NCI-H2107 (cell line): ENCODE results near the gene AMMECR1L.
"Not testable (repeated sequence)": the region's sequence is repeated elsewhere in the genome, so short reads cannot be mapped to it uniquely, and the experiment has no call there.

Experiments used
- DNase-seq: peaks from one replicate; lab custom pipeline; 2025; lab: John Stamatoyannopoulos, UW

AMMECR1L gene

GRCh38 chr2:127887082-127887775 lies 1.5 kb upstream of the AMMECR1L start:
- DNase-seq = no peak

- not testable (repeated sequence) for DNase-seq
These were observed 808 bp upstream of the AMMECR1L start for GRCh38 chr2:127886593-127886935.

GRCh38 chr2:127884861-127885740 lies 655 bp downstream of the AMMECR1L start:
- DNase-seq = not testable (repeated sequence)

GRCh38 chr2:127884436-127884835 lies 1.3 kb downstream of the AMMECR1L start:
- no peak for DNase-seq

GRCh38 chr2:127879899-127880298 lies 5.9 kb downstream of the AMMECR1L start:
- no peak for DNase-seq

GRCh38 chr2:127877626-127878025 lies 8.1 kb downstream of the AMMECR1L start:
- DNase-seq = no peak

GRCh38 chr2:127877136-127877535 lies 8.6 kb downstream of the AMMECR1L start:
- DNase-seq = no peak

- no peak for DNase-seq
These were observed 11.1 kb downstream of the AMMECR1L start for GRCh38 chr2:127874378-127875269.

- no peak for DNase-seq
These were observed 12.0 kb downstream of the AMMECR1L start for GRCh38 chr2:127873707-127874303.

GRCh38 chr2:127872354-127872753 lies 13.4 kb downstream of the AMMECR1L start:
- no peak for DNase-seq

- DNase-seq = no peak
These were observed 19.8 kb downstream of the AMMECR1L start for GRCh38 chr2:127865926-127866325.

GRCh38 chr2:127864877-127865276 lies 20.9 kb downstream of the AMMECR1L start:
- DNase-seq = no peak

GRCh38 chr2:127862228-127862627 lies 23.5 kb downstream of the AMMECR1L start:
- no peak for DNase-seq

- no peak for DNase-seq
These were observed 25.6 kb downstream of the AMMECR1L start for GRCh38 chr2:127860130-127860529.

- no peak for DNase-seq
These were observed 26.1 kb downstream of the AMMECR1L start for GRCh38 chr2:127859712-127860085.

GRCh38 chr2:127857265-127857808 lies 28.4 kb downstream of the AMMECR1L start:
- DNase-seq = no peak

GRCh38 chr2:127853671-127854070 lies 32.1 kb downstream of the AMMECR1L start:
- DNase-seq = no peak

GRCh38 chr2:127852388-127852787 lies 33.4 kb downstream of the AMMECR1L start:
- no peak for DNase-seq

GRCh38 chr2:127847931-127848330 lies 37.8 kb downstream of the AMMECR1L start:
- DNase-seq = no peak

- no peak for DNase-seq
These were observed 40.8 kb downstream of the AMMECR1L start for GRCh38 chr2:127844973-127845372.

- no peak for DNase-seq
These were observed 42.1 kb downstream of the AMMECR1L start for GRCh38 chr2:127843677-127844076.
